HUES48 (cell line): ENCODE results near the gene USP2.

Experiments used
- H3K27ac ChIP-seq: one replicate; pipeline ENCODE4 v1.7.0; 2013; ENCODE audit warnings: low read depth, low read length, inconsistent platforms
- H3K27me3 ChIP-seq: 2 replicates; pipeline ENCODE4 v1.6.1; 2013; ENCODE audit warnings: mild to moderate bottlenecking, low read length; ENCODE audit not compliant: control insufficient read depth, insufficient read depth
- H3K36me3 ChIP-seq: 2 replicates; pipeline ENCODE4 v1.6.1; 2013; ENCODE audit warnings: low read length; ENCODE audit not compliant: control insufficient read depth, insufficient read depth
- H3K4me1 ChIP-seq: 2 replicates; pipeline ENCODE4 v1.6.1; 2013; ENCODE audit warnings: mild to moderate bottlenecking, low read length; ENCODE audit not compliant: control insufficient read depth, insufficient read depth
- H3K4me3 ChIP-seq: 2 replicates; pipeline ENCODE4 v1.5.1; 2013; ENCODE audit warnings: mild to moderate bottlenecking, low read depth, low read length
- H3K9ac ChIP-seq: 2 replicates; pipeline ENCODE4 v1.6.1; 2013; ENCODE audit warnings: mild to moderate bottlenecking, low read depth, low read length, moderate library complexity
- H3K9me3 ChIP-seq: 2 replicates; pipeline ENCODE4 v1.6.1; 2013; ENCODE audit warnings: low read length; ENCODE audit not compliant: control insufficient read depth, insufficient read depth

USP2 gene

DNA sequence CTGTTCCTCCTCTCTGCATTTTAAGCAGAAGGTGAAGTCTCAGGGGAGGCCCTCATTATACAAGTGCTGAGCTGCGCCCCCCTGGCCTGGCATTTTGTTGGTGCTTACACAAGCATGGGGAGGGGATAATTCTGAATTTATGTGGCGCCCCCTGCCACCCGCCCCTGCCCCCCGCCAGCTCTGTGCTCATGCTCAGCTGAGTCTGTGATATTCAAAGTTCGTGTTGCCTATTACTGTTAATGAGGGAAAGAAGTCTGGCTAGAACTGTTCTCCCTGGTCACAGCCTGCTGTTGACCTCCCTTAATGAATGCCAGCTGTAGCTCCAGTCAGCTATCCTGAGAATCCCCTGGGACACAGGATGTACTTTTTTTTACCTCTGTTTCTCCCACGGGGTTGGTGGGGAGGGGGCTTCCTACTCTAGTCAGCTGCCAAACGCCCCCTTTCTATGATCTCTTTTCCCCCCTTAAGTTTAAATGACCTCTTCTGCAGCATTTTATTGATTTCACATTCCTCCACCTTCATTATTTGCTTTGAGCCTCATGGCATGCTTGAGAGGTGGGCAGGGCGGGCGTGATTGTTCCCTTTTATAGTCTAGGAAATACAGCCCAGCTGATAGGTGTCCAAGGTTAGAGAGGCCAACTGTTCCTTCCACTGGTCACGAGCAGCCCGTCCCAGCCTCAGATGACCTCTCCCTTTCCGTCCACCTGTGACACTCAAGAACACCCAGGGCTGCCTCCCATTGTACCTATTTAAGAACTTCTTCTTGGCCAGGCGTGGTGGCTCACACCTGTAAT is 12.2 kb downstream of the USP2 start:
- no peaks in the 10 kb centered on the region for H3K36me3 ChIP-seq
- no peak overlapping the region for H3K27ac ChIP-seq
- H3K4me3 ChIP-seq: no peak overlapping the region
- H3K9me3 ChIP-seq: no peaks in the 10 kb centered on the region
- H3K9ac ChIP-seq: no peak overlapping the region
- H3K27me3 ChIP-seq: peaks cover 20% of the 10 kb centered on the region
- peaks cover 21% of the 10 kb centered on the region for H3K4me1 ChIP-seq

DNA sequence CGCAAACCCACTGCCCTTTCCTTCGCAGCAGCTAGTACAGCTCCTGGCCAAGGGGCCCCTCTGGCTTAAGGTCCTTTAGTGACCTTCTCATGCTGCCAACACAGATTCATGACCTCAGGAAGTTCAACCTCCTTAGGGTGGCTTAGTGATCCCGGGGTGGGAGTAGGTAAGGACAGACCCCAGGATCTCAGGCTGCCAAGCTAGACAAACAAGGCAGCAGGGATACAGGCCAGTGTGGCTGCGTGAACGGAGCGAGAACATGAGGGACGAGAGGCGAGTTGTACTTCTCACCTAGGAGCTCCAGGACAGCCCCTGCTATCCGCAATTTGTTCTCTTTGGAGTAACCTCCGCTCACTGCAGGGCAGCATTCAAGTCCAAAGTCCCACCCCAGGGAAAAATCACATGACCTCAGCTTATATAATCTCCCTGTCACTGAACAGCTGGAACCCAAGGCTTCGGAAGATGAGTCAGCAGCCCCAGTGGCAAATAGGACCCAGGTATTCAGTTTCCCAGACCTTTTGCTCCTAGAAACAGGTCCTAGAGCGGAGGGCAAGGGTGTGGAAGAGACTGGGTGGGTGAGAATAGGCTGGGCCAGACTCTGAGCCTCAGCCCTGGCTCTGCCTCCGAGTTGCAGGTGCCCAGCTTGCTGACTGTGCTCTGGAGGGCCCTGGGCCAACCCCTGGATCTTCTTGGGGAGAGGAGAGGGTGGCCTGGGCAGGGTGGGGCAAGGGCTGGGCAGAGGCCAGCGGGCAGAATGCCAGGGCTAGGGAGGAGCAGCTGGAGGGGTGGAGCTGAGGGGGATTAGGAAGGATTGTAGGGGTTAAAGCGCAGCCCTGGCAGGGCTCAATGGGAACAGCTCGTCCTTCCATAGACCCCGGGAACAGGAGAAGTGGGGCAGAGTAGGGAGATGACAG is 13.1 kb downstream of the USP2 start:
- Histone ChIP-seq H3K27me3 (peaks cover 28% of the 10 kb centered on the region), H3K4me3 (no peak overlapping the region), H3K27ac (peak overlapping the region; percentile 39), H3K9ac (no peak overlapping the region), H3K9me3 (no peaks in the 10 kb centered on the region), H3K4me1 (peaks cover 18% of the 10 kb centered on the region), H3K36me3 (no peaks in the 10 kb centered on the region)

DNA sequence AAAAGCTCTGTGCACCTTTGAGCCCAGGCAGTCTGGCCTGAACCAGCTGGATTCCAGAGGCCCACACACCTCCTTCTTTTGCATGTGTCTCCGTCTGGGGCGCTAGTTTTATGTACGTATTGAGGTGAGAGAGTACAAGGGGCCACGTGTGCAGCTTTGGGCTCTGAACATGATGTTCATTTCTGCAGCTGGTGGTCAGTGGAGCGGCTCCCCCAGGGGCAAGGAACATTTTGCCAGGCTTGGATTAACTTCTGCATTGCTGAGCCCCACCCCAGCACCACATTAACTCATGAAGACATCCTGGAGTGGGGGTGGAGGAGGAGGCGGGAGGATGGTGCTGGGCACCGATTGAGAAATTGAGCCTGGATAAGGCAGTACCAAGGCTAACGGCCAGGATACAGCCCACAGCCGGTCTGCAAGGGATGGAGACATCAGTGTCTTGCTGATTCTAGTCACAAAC is 13.8 kb downstream of the USP2 start:
- no peaks in the 10 kb centered on the region for H3K36me3 ChIP-seq
- no peak overlapping the region for H3K27ac ChIP-seq
- no peak overlapping the region for H3K4me3 ChIP-seq
- peaks cover 20% of the 10 kb centered on the region for H3K4me1 ChIP-seq
- H3K9me3 ChIP-seq: no peaks in the 10 kb centered on the region
- no peak overlapping the region for H3K9ac ChIP-seq
- H3K27me3 ChIP-seq: peaks cover 35% of the 10 kb centered on the region

DNA sequence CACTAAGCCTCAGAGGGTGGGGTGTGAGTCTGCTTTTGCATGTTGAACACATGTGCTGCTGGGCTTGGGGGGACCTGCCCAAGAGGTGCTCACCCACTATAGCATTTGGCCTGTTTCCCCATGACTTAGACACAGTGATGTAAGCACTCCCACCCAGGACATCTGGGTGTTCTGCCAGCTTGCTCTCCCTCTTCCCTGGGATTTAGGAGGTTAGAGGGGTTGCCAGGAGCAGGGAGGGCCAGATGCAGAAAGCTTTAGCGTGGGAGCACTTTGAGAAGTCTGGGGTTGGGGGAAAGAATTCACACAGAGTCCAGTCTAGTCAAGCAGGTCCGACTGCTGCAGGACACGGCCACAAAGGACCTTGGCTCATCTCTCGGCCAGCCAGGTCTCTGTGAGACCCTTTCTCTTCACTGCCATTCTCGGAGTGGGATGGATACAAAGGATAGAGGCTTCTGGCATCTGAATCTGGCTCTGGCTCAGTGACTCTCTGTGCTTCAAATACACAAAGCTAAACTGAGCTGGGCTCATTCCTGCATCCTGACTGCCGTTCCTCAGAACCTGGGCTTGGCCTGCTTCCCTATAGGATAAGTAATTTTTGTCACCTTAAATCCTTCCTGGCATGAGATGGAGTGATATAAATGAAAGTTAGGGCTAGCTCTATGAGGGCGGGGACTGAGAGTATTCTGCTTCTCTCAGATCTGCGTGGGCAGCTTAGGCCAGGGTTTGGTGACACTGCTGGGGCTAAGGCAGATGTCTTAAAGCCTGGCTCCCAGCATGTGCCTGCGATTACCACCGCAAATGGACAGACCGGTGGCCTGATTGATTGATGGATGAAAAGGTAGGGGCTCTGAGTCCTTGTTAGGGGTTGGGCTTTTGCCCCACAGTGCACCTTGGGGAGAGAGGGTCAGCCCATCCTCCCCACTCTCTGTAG is 14.5 kb downstream of the USP2 start:
- no peaks in the 10 kb centered on the region for H3K9me3 ChIP-seq
- H3K4me3 ChIP-seq: no peak overlapping the region
- H3K4me1 ChIP-seq: peaks cover 26% of the 10 kb centered on the region
- no peaks in the 10 kb centered on the region for H3K36me3 ChIP-seq
- H3K9ac ChIP-seq: no peak overlapping the region
- no peak overlapping the region for H3K27ac ChIP-seq
- peaks cover 42% of the 10 kb centered on the region for H3K27me3 ChIP-seq

DNA sequence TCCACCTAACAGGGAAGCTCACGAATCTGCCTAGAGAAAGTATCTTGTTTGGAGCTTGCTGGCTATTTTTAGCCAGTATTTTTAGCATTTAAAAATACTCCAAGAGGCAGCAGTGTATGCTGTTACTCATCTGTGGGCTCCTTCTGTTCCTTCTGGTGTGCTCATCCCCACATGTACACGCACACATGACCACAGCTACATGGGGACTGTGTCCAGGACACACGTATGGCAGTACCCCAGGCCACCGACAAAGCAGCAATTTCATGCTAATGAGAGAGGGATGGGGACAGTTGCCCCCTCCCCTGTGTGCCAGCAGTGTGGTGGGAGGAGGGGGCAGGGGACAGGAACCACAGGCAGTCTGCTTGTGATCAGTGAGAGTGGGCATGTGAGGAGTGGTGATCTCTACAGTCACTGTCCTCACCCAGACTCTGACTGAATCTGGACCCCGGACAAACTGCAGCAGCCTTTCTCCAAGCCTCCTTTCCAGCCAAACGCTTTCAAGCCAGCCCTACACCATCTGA is 16.4 kb downstream of the USP2 start:
- H3K9ac ChIP-seq: no peak overlapping the region
- no peaks in the 10 kb centered on the region for H3K36me3 ChIP-seq
- no peaks in the 10 kb centered on the region for H3K9me3 ChIP-seq
- peaks cover 30% of the 10 kb centered on the region for H3K4me1 ChIP-seq
- H3K27ac ChIP-seq: no peak overlapping the region
- H3K4me3 ChIP-seq: no peak overlapping the region
- peaks cover 44% of the 10 kb centered on the region for H3K27me3 ChIP-seq

DNA sequence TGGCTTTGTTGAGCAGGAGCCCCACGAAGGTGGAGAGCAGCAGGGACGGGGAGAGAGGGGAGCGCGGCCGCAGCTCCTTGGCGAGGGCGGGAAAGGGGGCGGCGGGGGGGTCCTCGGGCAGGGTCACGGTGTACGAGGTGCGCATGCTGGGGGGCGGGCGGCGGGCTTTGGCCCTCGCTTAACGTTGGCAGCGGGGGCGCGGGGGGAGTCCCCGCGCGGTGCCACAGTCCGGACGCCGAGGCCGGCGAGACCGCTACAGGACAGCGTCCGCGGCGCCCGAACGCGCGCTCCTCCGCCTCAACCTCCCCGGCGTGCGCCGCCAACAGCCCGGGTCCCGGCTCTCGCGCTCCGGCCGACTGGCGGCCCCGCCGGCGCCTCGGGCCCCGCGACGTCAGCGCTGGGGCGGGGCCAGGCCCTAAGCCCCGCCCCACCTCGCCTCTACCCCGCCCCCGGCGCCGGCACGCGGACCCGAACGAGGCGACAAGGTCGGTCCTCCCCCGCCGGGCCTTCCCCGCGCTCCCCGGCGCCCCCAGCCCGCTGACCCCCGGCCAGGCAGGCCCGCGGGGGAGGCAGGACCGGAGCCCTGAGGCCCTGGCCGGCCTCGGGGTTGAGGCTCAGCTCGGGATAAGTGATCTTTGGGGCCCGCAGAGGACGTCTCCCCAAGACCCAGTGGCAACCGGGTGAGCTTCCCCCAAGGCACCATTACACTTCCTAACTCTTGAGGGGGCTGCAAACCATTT is 17.5 kb downstream of the USP2 start:
- H3K36me3 ChIP-seq: peaks cover 5% of the 10 kb centered on the region; the same call in 1 of the 2 replicates
- peak overlapping the region; percentile 52; the same call in 1 of the 2 replicates for H3K4me3 ChIP-seq
- H3K27me3 ChIP-seq: peaks cover 44% of the 10 kb centered on the region
- no peak overlapping the region for H3K27ac ChIP-seq
- H3K9me3 ChIP-seq: no peaks in the 10 kb centered on the region
- peaks cover 30% of the 10 kb centered on the region for H3K4me1 ChIP-seq
- H3K9ac ChIP-seq: no peak overlapping the region

DNA sequence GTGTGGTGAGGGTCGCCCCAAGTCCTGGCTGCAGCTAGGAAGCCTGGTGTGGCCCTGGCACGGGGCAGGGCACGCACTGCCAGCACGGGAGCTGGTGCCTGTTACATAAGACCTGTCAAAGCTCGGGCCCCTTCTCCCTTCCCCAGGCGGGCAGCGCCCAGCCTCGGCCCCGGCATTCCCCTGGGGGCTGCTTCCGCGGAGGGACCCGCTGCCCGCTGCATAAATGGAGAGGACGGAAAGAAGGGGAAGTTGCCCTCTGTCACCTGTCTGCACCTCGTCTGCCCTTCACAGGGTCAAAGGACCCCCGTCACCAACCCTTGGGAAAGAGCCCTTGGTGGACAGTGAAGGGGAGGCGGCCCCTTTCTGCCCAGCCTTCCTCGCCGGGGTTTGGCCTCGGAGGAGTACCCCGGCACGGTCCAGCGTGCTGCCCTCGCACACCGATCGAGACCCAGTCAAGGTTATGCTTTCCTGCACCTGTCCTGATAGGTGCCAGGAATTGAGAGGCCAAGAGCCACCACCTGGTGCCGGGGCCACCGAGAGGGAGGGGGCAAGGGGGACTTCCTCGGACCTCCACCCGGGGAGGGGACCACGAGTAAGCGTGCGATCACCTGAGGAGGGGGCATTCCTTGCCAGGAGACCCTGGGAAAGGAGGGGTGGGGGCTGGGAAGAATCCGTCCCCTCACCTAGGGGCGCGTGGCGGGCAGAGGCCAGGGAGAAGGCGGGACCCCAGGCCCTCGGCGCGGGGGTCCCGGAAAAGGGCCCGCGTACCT is 18.2 kb downstream of the USP2 start:
- Histone ChIP-seq H3K4me1 (peaks cover 26% of the 10 kb centered on the region), H3K27me3 (peaks cover 44% of the 10 kb centered on the region), H3K9me3 (no peaks in the 10 kb centered on the region), H3K27ac (no peak overlapping the region), H3K9ac (no peak overlapping the region), H3K4me3 (peak overlapping the region; percentile 52; the same call in 1 of the 2 replicates), H3K36me3 (peaks cover 11% of the 10 kb centered on the region; the same call in 1 of the 2 replicates)

DNA sequence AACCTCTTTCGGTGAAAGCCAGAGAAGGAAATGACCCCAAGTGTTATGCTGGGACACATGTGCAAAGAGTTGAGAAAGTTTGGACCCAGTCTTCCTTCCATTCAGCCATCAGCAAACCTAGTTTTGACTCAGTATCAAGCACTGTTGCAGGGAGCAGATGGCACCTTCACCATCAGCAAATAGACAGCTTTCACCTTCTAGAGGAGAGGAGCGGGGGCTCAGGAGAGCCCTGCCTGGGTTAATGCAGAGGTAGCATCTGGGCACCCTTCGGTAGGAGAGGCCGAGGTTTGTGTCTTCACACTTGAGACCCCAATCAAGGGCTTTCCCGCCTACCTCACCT is 18.8 kb downstream of the USP2 start:
- H3K9me3 ChIP-seq: no peaks in the 10 kb centered on the region
- no peak overlapping the region for H3K9ac ChIP-seq
- no peak overlapping the region for H3K27ac ChIP-seq
- peaks cover 46% of the 10 kb centered on the region for H3K27me3 ChIP-seq
- no peak overlapping the region for H3K4me3 ChIP-seq
- peaks cover 22% of the 10 kb centered on the region for H3K4me1 ChIP-seq
- H3K36me3 ChIP-seq: peaks cover 15% of the 10 kb centered on the region; the same call in 1 of the 2 replicates

DNA sequence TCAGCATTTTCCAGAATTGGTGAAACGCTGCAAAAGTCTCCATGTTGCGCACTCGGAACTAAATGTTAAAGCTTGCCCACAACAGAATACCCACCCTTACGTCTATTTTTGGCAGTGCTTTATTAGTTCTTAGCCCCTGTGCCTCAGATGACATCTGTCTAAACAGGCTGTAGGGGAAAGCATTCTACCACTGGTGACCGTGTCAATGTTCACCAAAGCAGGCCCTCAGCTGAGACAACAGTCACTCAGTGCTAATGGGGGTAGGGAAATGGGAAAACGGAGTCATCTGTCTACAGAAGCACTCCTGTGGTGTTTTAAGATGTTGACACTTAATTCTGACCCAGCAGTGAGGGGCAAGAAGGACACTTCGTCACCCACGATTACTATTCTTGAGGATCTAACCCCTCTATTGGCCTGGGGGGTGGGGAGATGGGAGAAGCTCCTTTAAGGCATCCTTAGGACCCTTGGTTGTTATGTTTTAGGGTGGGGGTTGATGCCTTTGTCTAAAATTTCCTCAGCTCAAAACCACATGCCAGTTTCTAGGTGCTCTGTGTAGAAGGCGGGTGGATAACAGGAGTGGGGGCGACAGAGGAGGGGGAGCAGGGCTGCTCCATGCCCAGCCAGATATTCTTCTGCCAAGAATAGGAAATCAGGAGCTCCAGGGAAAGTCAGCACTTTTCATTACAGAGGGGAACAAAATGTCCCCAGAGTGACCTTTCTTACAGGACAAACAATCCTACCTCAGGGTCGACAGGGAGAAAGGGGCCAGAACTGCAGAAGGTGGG is 19.4 kb downstream of the USP2 start:
- Histone ChIP-seq H3K4me3 (no peak overlapping the region; the same call in 1 of the 2 replicates), H3K9ac (no peak overlapping the region), H3K4me1 (peaks cover 22% of the 10 kb centered on the region), H3K36me3 (peaks cover 16% of the 10 kb centered on the region; the same call in 1 of the 2 replicates), H3K27me3 (peaks cover 52% of the 10 kb centered on the region), H3K9me3 (no peaks in the 10 kb centered on the region), H3K27ac (no peak overlapping the region)
